AG04450 (cell line): ENCODE data around the gene AMIGO3. TPM values are rescaled to one million over a fixed set of nuclear protein-coding genes. Genes with fewer than 3 reads are reported as not detected.

Experiments used
- CTCF ChIA-PET: fragments of 300-600, 350-600 bp; formaldehyde crosslinking; extraction: SDS; loops from one replicate; lab custom pipeline; 2022; ENCODE audit warnings: antibody characterized with exemption, inconsistent platforms; lab: Charles Lee
- POLR2A ChIA-PET: fragments of 350-600 bp; formaldehyde crosslinking; extraction: SDS; loops from one replicate; lab custom pipeline; 2021; ENCODE audit warnings: antibody characterized with exemption, inconsistent platforms; lab: Yijun Ruan, JAX
- DNase-seq: peaks from one replicate; pipeline ENCODE4 v3.0.0-alpha.2; 2011; ENCODE audit warnings: low read depth, low spot score
- H3K27ac ChIP-seq: one replicate; pipeline ENCODE4 v1.5.1; 2012; ENCODE audit warnings: low read depth, low read length, control low read depth
- H3K27me3 ChIP-seq: one replicate; pipeline ENCODE4 v1.6.0; 2012; ENCODE audit warnings: low read length; ENCODE audit not compliant: control insufficient read depth, insufficient read depth
- H3K4me3 ChIP-seq: 2 replicates; pipeline ENCODE4 v1.5.1; 2011; ENCODE audit warnings: mild to moderate bottlenecking, low read depth, low read length, control low read depth
- H3K9me3 ChIP-seq: 2 replicates; pipeline ENCODE4 v1.5.1; 2012; ENCODE audit warnings: low read length; ENCODE audit not compliant: control insufficient read depth, insufficient read depth
- polyA plus RNA-seq: library from polyadenylated mRNA; depleted of rRNA; stranded (reverse); fragments of >200 nt; gene quantifications from 2 replicates; pipeline ENCODE4 v1.2.3, GENCODE V29; 2011
- TF ChIP-seq, protein P1 (sequence below): IDR thresholded peaks from 2 replicates; pipeline ENCODE4 v1.5.1; 2011; ENCODE audit warnings: low read depth, low read length, control low read depth, inconsistent platforms

The AMIGO3 gene
- polyA plus RNA-seq, 1 experiment: not detected

DNA sequence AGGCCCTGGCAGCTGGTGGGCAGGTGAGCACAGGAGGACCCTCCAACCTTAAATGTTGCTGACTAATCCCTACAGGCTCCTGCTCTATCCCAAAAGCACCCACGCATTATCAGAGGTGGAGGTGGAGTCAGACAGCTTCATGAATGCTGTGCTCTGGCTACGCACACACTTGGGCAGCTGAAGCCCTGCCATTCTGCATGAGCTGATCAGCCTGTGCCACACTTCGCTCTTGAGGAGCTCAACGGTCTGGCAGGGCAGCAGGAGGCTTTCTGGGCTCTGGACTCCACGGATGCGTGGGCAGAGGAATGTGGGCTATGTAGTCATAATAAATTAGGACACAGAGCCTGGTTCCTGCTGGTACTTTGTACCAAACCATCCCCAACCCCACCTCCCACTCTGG lies 36.3 kb downstream of the AMIGO3 start:
- CTCF ChIA-PET: no interaction called here
- Histone ChIP-seq H3K27me3 (no peaks in the 10 kb centered on the region), H3K9me3 (no peaks in the 10 kb centered on the region), H3K4me3 (no peak overlapping the region), H3K27ac (no peak overlapping the region)
- POLR2A ChIA-PET: no interaction called here
- DNase-seq: no peak
- TF ChIP-seq, protein P1, sequence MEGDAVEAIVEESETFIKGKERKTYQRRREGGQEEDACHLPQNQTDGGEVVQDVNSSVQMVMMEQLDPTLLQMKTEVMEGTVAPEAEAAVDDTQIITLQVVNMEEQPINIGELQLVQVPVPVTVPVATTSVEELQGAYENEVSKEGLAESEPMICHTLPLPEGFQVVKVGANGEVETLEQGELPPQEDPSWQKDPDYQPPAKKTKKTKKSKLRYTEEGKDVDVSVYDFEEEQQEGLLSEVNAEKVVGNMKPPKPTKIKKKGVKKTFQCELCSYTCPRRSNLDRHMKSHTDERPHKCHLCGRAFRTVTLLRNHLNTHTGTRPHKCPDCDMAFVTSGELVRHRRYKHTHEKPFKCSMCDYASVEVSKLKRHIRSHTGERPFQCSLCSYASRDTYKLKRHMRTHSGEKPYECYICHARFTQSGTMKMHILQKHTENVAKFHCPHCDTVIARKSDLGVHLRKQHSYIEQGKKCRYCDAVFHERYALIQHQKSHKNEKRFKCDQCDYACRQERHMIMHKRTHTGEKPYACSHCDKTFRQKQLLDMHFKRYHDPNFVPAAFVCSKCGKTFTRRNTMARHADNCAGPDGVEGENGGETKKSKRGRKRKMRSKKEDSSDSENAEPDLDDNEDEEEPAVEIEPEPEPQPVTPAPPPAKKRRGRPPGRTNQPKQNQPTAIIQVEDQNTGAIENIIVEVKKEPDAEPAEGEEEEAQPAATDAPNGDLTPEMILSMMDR: no peak

DNA sequence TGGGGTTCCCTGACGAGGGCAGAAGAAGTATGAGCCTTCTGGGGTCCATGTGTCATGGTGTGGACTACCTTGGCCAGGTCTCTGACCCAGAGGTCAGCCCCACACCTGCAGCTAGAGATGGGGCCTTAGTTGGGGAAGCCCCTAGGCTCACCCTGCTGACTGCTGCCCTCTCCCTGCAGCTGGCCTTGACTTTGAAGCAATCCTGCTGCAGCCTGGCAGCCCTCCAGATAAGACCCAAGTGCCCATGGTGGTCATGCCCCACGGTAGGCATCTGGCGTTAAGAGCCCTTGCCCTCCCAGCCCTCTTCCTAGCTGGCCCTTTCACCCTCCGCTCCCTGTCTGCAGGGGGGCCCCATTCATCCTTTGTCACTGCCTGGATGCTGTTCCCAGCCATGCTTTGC lies 37.9 kb downstream of the AMIGO3 start:
- Histone ChIP-seq H3K4me3 (no peak overlapping the region), H3K27ac (no peak overlapping the region), H3K27me3 (no peaks in the 10 kb centered on the region), H3K9me3 (no peaks in the 10 kb centered on the region)
- POLR2A ChIA-PET: no interaction called here
- TF ChIP-seq, protein P1: no peak
- no peak for DNase-seq
- CTCF ChIA-PET: no interaction called here

DNA sequence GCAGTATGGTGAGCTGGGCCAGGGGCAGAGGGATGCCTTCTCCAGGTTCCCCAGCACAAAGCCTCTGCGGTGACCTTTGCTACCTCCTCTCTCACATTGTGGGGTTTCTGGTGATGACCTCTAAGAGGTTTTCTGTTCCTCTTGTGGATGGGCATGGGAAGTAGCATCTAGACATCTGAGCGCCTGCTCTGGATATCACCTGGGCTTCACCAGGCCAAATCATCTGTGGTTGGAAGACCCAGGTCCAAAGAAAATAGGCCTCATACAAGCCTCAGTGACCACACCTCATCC lies 38.3 kb downstream of the AMIGO3 start:
- TF ChIP-seq, protein P1: no peak
- POLR2A ChIA-PET: no interaction called here

DNA sequence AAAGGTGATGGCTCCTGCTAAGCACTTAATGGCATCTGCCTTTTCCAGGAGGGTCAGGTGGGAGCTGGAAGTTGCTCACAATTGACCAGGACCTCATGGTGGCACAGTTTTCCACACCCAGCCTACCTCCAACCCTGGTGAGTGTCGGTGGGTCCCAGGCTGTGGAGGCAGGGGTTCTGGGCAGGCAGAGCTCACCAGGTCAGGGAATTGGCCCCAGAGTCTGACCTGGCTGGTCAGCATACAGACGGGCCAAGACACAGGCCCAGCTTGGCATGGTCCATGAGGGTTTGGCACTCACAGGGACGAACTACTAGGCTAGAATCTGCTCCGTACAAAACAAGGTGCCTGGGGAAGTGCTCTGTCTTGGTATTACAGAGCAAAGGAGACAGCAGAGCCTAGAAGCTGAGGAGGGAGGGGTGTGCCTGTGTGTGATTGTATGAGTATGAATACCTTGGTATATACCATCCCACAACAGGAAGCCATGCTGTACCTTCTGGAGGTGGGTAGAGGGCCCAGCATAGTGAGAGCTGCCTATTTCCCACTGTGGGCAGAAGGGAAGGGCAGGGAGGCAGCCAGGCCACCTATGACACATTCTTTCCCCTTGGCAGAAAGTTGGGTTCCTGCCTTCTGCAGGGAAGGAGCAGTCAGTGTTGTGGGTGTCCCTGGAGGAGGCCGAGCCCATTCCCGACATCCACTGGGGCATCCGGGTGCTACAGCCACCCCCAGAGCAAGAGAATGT lies 38.8 kb downstream of the AMIGO3 start:
- Histone ChIP-seq H3K27me3 (no peaks in the 10 kb centered on the region), H3K9me3 (no peaks in the 10 kb centered on the region), H3K27ac (no peak overlapping the region), H3K4me3 (no peak overlapping the region)
- DNase-seq: no peak
- CTCF ChIA-PET: interaction anchor here (1.2 kb wide), 1 partner anchor 141 kb away, joined by 3 read pairs; no protein-coding TSS in a partner anchor
- TF ChIP-seq, protein P1: no peak
- POLR2A ChIA-PET: no interaction called here

More for the DNA sequence above, 38.3 kb downstream of the AMIGO3 start:
- H3K27me3 ChIP-seq: no peaks in the 10 kb centered on the region
- no peak overlapping the region for H3K27ac ChIP-seq
- H3K9me3 ChIP-seq: no peaks in the 10 kb centered on the region
- CTCF ChIA-PET: no interaction called here
- DNase-seq: no peak
- H3K4me3 ChIP-seq: no peak overlapping the region

DNA sequence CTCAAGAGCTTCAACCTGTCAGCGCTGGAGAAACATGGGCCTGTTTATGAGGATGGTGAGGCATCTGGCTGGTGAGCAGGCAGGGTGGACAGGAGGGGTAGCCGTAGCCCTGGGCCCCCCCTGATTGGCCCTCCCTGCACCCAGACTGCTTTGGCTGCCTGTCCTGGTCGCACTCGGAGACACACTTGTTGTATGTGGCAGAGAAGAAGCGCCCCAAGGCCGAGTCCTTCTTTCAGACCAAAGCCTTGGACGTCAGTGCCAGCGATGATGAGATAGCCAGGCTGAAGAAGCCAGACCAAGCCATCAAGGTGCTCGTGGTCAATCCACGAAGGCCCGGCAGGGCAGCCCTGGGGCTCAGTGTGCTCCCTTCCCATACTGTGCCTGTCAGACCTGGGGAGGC lies 43.6 kb downstream of the AMIGO3 start:
- DNase-seq: no peak
- Histone ChIP-seq H3K27ac (no peak overlapping the region), H3K4me3 (no peak overlapping the region), H3K9me3 (peaks cover 12% of the 10 kb centered on the region), H3K27me3 (no peaks in the 10 kb centered on the region)
- CTCF ChIA-PET: no interaction called here
- POLR2A ChIA-PET: no interaction called here
- TF ChIP-seq, protein P1: no peak
